OCI-LY7 (cell line): ENCODE measurements around the gene FBXL17. TPM values are rescaled to one million over a fixed set of nuclear protein-coding genes. Genes with fewer than 3 reads are reported as not detected.

Experiments used
- BruUV-seq: library from RNA; stranded (reverse); fragments of 400-500 nt; replicated peaks from 2 replicates; lab custom pipeline; 2021; lab: Mats Ljungman, UMichigan
- CTCF ChIA-PET: fragments of 300-600 bp; sonication (Branson Sonifier 250); formaldehyde crosslinking; loops from one replicate; lab custom pipeline; 2022; ENCODE audit warnings: antibody characterized with exemption; ENCODE audit not compliant: unreplicated experiment; lab: Charles Lee
- POLR2A ChIA-PET: fragments of 300-600 bp; sonication (Branson Sonifier 250); formaldehyde crosslinking; loops from one replicate; lab custom pipeline; 2022; ENCODE audit warnings: antibody characterized with exemption; lab: Charles Lee
- DNase-seq: peaks from one replicate; pipeline ENCODE4 v3.0.0-alpha.2; 2015; ENCODE audit warnings: low spot score
- H2AFZ ChIP-seq: fragments of 200-600 bp; sonication (generic), shearing (Covaris generic); 2 replicates; pipeline ENCODE4 v1.6.1; 2014; ENCODE audit warnings: mild to moderate bottlenecking, antibody characterized with exemption, low read length, moderate library complexity
- H3K27ac ChIP-seq: fragments of 200-600 bp; sonication (generic); 2 replicates; pipeline ENCODE4 v1.5.1; 2014; ENCODE audit warnings: mixed run types, low read depth, mild to moderate bottlenecking, moderate library complexity, low read length, inconsistent platforms; ENCODE audit not compliant: poor library complexity, severe bottlenecking
- H3K36me3 ChIP-seq: fragments of 200-600 bp; sonication (generic); 2 replicates; pipeline ENCODE4 v1.6.1; 2014; ENCODE audit warnings: mild to moderate bottlenecking, antibody characterized with exemption, low read length, moderate library complexity, mixed read lengths; ENCODE audit not compliant: insufficient read depth
- H3K4me1 ChIP-seq: fragments of 200-600 bp; sonication (generic); 2 replicates; pipeline ENCODE4 v1.5.1; 2014; ENCODE audit warnings: mild to moderate bottlenecking, low read length; ENCODE audit not compliant: insufficient read depth, poor library complexity, severe bottlenecking
- H3K4me2 ChIP-seq: fragments of 200-600 bp; sonication (generic); 2 replicates; pipeline ENCODE4 v1.6.1; 2014; ENCODE audit warnings: mild to moderate bottlenecking, low read length
- H3K4me3 ChIP-seq: fragments of 200-600 bp; sonication (generic); 2 replicates; pipeline ENCODE4 v1.5.1; 2014; ENCODE audit warnings: mild to moderate bottlenecking, low read depth, low read length; ENCODE audit not compliant: poor library complexity, severe bottlenecking
- H3K79me2 ChIP-seq: fragments of 200-600 bp; sonication (generic); 2 replicates; pipeline ENCODE4 v1.6.1; 2016; ENCODE audit warnings: low read depth, mild to moderate bottlenecking, low read length, moderate library complexity, mixed read lengths; ENCODE audit not compliant: insufficient read depth
- H3K9me2 ChIP-seq: fragments of 200-600 bp; sonication (generic); 2 replicates; pipeline ENCODE4 v1.6.1; 2016; ENCODE audit warnings: mild to moderate bottlenecking, low read length, mixed read lengths; ENCODE audit not compliant: insufficient read depth
- H3K9me3 ChIP-seq: fragments of 200-600 bp; sonication (generic); 2 replicates; pipeline ENCODE4 v1.6.1; 2014; ENCODE audit warnings: mild to moderate bottlenecking, mixed run types, low read length, mixed read lengths
- H4K20me1 ChIP-seq: fragments of 200-600 bp; sonication (generic); 2 replicates; pipeline ENCODE4 v1.6.1; 2014; ENCODE audit warnings: mild to moderate bottlenecking, antibody characterized with exemption, low read length, moderate library complexity, mixed read lengths; ENCODE audit not compliant: insufficient read depth
- EZH2phosphoT487 ChIP-seq: fragments of 200-600 bp; sonication (generic); IDR thresholded peaks from 2 replicates; pipeline ENCODE4 v1.6.1; 2018; ENCODE audit warnings: low read depth, borderline replicate concordance, mild to moderate bottlenecking, mixed run types, antibody characterized with exemption, low read length, moderate library complexity, mixed read lengths
- intact Hi-C: fragments of 100-400 bp; cut with micrococcal nuclease; formaldehyde crosslinking; loops from one replicate; pipeline ENCODE4 v1.10.0; 2022; ENCODE audit not compliant: unreplicated experiment
- total RNA-seq, 2 experiments: library from RNA; depleted of rRNA in 1 of 2; stranded (reverse); fragments of >200 nt in 1 of 2; shearing (Covaris generic) in 1 of 2; gene quantifications; 2 replicates each; pipeline ENCODE4 v1.2.3, GENCODE V29; 2014 to 2022
- TF ChIP-seq, protein P1 (sequence below): fragments of 200-600 bp; sonication (generic); conservative IDR thresholded peaks from 2 replicates; pipeline ENCODE4 v1.5.1; 2014; ENCODE audit warnings: mild to moderate bottlenecking, antibody characterized with exemption, low read length, moderate library complexity, mixed read lengths

FBXL17 gene
- total RNA-seq, 2 experiments from 2014 or later: 10.2 to 21.6 TPM

DNA sequence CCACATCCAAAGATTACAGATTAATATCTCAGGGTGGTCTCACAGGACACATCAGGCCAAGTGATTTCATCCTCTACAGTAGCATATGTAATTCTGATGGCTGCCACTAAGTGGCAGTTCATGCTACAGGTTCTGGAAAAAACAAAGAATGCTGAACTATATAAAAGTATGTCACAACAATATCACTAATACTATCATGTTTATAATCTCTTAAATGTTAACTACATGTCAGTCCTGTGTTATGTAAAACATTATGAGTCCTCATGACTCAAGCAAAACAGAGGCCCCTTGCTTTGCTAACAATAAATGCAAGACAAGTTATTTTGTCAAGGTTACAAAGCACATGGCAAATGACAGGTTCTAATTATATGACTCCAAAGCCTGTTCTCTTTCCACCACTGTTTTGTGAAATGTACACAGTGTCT is 233.2 kb downstream of the FBXL17 start:
- H3K9me3 ChIP-seq: no peaks in the 10 kb centered on the region
- ChIA-PET POLR2A (no interaction called here), CTCF (no interaction called here)
- H3K9me2 ChIP-seq: no peaks in the 10 kb centered on the region
- no peak overlapping the region for H2AFZ ChIP-seq
- no peak overlapping the region for H3K4me2 ChIP-seq
- DNase-seq: peak; percentile 11
- BruUV-seq: no TSS peak
- no peak overlapping the region for H3K4me3 ChIP-seq
- peaks cover 4% of the 10 kb centered on the region; the same call in 1 of the 2 replicates for H4K20me1 ChIP-seq
- TF ChIP-seq, protein P1, sequence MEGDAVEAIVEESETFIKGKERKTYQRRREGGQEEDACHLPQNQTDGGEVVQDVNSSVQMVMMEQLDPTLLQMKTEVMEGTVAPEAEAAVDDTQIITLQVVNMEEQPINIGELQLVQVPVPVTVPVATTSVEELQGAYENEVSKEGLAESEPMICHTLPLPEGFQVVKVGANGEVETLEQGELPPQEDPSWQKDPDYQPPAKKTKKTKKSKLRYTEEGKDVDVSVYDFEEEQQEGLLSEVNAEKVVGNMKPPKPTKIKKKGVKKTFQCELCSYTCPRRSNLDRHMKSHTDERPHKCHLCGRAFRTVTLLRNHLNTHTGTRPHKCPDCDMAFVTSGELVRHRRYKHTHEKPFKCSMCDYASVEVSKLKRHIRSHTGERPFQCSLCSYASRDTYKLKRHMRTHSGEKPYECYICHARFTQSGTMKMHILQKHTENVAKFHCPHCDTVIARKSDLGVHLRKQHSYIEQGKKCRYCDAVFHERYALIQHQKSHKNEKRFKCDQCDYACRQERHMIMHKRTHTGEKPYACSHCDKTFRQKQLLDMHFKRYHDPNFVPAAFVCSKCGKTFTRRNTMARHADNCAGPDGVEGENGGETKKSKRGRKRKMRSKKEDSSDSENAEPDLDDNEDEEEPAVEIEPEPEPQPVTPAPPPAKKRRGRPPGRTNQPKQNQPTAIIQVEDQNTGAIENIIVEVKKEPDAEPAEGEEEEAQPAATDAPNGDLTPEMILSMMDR: peak; percentile 77
- TF ChIP-seq EZH2phosphoT487: no peak
- no peaks in the 10 kb centered on the region for H3K79me2 ChIP-seq
- intact Hi-C loops: loop anchor here (10.0 kb wide), 1 partner anchor 196 kb away; no protein-coding TSS in a partner anchor
- H3K4me1 ChIP-seq: no peaks in the 10 kb centered on the region
- no peaks in the 10 kb centered on the region for H3K36me3 ChIP-seq
- H3K27ac ChIP-seq: no peak overlapping the region

DNA sequence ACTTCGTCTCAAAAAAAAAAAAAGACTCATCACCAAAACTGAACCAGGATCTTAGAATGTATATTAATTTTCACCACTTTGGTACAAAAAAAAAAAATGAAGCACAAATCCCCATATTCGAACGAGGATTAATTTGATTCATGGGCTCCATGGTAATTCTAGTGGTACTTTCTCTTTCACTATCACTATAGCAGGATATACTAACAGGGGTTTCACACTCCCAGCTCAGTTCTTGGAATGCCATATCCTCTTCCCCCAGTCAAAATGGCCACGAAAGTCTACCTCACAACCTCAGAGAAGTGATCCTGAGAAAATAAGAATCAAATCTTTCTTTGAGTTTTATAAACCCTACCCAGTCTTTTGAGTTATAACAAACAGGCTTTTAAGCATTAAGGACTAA is 235.7 kb downstream of the FBXL17 start:
- no peaks in the 10 kb centered on the region for H3K4me1 ChIP-seq
- no peak overlapping the region for H3K4me2 ChIP-seq
- no peak overlapping the region for H3K27ac ChIP-seq
- no peaks in the 10 kb centered on the region for H3K36me3 ChIP-seq
- no peak overlapping the region for H2AFZ ChIP-seq
- no peak overlapping the region for H3K4me3 ChIP-seq
- ChIA-PET POLR2A (interaction anchor here (0.6 to 1.1 kb wide), 2 partner anchors 8 to 292 kb away, joined by 3 to 4 read pairs; no protein-coding TSS in a partner anchor), CTCF (no interaction called here)
- intact Hi-C loops: loop anchor here (10.0 kb wide), 1 partner anchor 199 kb away; no protein-coding TSS in a partner anchor
- no peaks in the 10 kb centered on the region for H3K79me2 ChIP-seq
- DNase-seq: no peak
- TF ChIP-seq EZH2phosphoT487: no peak
- TF ChIP-seq, protein P1: no peak
- no TSS peak for BruUV-seq
- H3K9me2 ChIP-seq: no peaks in the 10 kb centered on the region
- no peaks in the 10 kb centered on the region for H3K9me3 ChIP-seq
- peaks cover 4% of the 10 kb centered on the region; the same call in 1 of the 2 replicates for H4K20me1 ChIP-seq

DNA sequence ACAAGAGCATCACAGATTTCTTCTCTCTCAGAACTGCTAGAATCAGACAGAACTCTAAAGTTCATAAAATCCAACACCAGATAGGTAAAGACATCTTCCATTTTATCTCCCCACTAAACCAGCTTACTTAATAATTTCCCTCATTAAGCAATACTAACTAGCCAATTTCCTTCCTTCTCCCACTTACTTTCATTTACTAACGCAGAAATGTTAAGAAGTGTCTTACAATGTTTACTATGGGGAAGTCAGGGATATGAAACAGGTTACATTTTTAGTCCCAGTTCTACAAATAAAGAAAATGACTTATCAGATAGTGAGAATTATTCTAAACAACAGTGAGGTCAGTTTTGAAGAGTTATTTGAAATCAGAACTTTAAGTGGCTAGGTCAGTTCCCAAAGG is 236.5 kb downstream of the FBXL17 start:
- TF ChIP-seq EZH2phosphoT487: no peak
- TF ChIP-seq, protein P1: no peak
- Histone ChIP-seq H2AFZ (no peak overlapping the region), H3K4me1 (no peaks in the 10 kb centered on the region), H4K20me1 (peaks cover 4% of the 10 kb centered on the region; the same call in 1 of the 2 replicates), H3K27ac (no peak overlapping the region), H3K9me2 (no peaks in the 10 kb centered on the region), H3K9me3 (no peaks in the 10 kb centered on the region), H3K4me2 (no peak overlapping the region), H3K4me3 (no peak overlapping the region), H3K79me2 (no peaks in the 10 kb centered on the region), H3K36me3 (no peaks in the 10 kb centered on the region)
- intact Hi-C loops: loop anchor here (10.0 kb wide), 1 partner anchor 199 kb away; no protein-coding TSS in a partner anchor
- ChIA-PET CTCF (no interaction called here), POLR2A (interaction anchor here (0.6 to 1.0 kb wide), 3 partner anchors 17 to 291 kb away, joined by 3 to 4 read pairs (median 4); no protein-coding TSS in a partner anchor)
- no TSS peak for BruUV-seq
- no peak for DNase-seq
